Measurements from ENCODE around the gene MLN. TPM values are rescaled to one million over a fixed set of nuclear protein-coding genes. Genes with fewer than 3 reads are reported as not detected.
A peak's percentile ranks its signal among the peaks of the same experiment; 100 is the strongest.

Gene MLN
- polyA plus RNA-seq, 2 of the 4 experiments (the other 2 are of a cell fraction): not detected

DNA sequence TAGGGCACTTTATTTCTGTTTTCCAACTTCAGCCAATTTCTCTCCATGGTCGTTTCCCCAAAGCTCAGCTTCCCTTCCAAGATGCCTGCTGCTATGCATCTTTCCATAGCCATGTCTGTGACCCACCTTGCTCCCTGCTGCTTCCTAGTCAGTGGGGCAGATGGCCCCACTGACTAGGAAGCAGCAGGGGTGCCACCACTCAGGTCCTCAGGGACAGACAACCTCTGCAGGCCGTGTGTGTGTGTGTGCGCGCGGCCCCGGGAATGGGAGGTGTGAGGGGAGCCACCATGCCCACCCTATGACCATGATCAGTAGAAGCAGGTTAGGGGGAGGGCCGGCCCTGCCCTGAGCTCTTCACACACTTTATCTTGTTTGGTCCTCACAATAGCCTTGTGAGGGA lies 54.4 kb downstream of the MLN start:
- H3K27ac ChIP-seq: no peak overlapping the region; a peak in 1 of 6 replicates
- no peak overlapping the region for H3K4me2 ChIP-seq
- H3K9me3 ChIP-seq: no peaks in the 10 kb centered on the region
- DNase-seq (ENCODE audit: low read depth in 1 of 2, low spot score in 1 of 2) (no peak), FAIRE-seq (no peak), ATAC-seq (no peak)
- ChIA-PET POLR2A (no interaction called here), CTCF (interaction anchor here (0.8 to 3.3 kb wide), 4 partner anchors 12 to 38 kb away, joined by 3 to 10 read pairs (median 6); partner anchors contain the start of gene UQCC2)
- no peak for TF ChIP-seq CBX2 (IDR thresholded peaks at IDR 0.05; ENCODE audit: borderline replicate concordance, low read depth)
- no peak for TF ChIP-seq CHD4 (IDR thresholded peaks at IDR 0.05; ENCODE audit: borderline replicate concordance)
- TF ChIP-seq HDAC2 (IDR thresholded peaks at IDR 0.05): no peak
- TF ChIP-seq, protein P1, sequence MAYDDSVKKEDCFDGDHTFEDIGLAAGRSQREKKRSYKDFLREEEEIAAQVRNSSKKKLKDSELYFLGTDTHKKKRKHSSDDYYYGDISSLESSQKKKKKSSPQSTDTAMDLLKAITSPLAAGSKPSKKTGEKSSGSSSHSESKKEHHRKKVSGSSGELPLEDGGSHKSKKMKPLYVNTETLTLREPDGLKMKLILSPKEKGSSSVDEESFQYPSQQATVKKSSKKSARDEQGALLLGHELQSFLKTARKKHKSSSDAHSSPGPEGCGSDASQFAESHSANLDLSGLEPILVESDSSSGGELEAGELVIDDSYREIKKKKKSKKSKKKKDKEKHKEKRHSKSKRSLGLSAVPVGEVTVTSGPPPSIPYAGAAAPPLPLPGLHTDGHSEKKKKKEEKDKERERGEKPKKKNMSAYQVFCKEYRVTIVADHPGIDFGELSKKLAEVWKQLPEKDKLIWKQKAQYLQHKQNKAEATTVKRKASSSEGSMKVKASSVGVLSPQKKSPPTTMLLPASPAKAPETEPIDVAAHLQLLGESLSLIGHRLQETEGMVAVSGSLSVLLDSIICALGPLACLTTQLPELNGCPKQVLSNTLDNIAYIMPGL (CRISPR knock-in tag; IDR thresholded peaks at IDR 0.05; ENCODE audit: borderline replicate concordance): no peak
- no peak overlapping the region for H3K4me3 ChIP-seq
- H3K4me1 ChIP-seq: peaks cover 27% of the 10 kb centered on the region
- WGBS (ENCODE audit: missing lambda C conversion rate): 69% methylated on average over 3 of the region's 7 CpGs

- ChIA-PET CTCF (interaction anchor here (1.2 to 1.7 kb wide), 3 partner anchors 23 to 405 kb away, joined by 3 to 4 read pairs (median 4); no protein-coding TSS in a partner anchor), POLR2A (no interaction called here)
- H3K4me2 ChIP-seq: no peak overlapping the region
- DNase-seq (ENCODE audit: low read depth in 1 of 2, low spot score in 1 of 2) (no peak), ATAC-seq (no peak), FAIRE-seq (no peak)
- peaks cover 27% of the 10 kb centered on the region for H3K4me1 ChIP-seq
- no peak for TF ChIP-seq HDAC2 (IDR thresholded peaks at IDR 0.05)
- no peak for TF ChIP-seq GATA3 (IDR thresholded peaks at IDR 0.05; ENCODE audit: borderline replicate concordance)
- no peak for TF ChIP-seq KDM1A (IDR thresholded peaks at IDR 0.05; ENCODE audit: low read depth)
- no peak for TF ChIP-seq ATOH8 (CRISPR knock-in tag; IDR thresholded peaks at IDR 0.05; ENCODE audit: low read depth)
- TF ChIP-seq HOXB13 (CRISPR knock-in tag; IDR thresholded peaks at IDR 0.05; ENCODE audit: low read depth): no peak
- TF ChIP-seq, protein P1 (CRISPR knock-in tag; IDR thresholded peaks at IDR 0.05; ENCODE audit: borderline replicate concordance): no peak
- TF ChIP-seq POLR2AphosphoS2 (conservative IDR thresholded peaks at IDR 0.05; ENCODE audit: low read length): no peak
- TF ChIP-seq CTCF (IDR thresholded peaks at IDR 0.05): no peak
- TF ChIP-seq HES2 (IDR thresholded peaks at IDR 0.05): no peak
- TF ChIP-seq ZC3H11A (IDR thresholded peaks at IDR 0.05): no peak
- H3K9me3 ChIP-seq: no peaks in the 10 kb centered on the region
- H3K27ac ChIP-seq: no peak overlapping the region; a peak in 1 of 6 replicates
- WGBS (ENCODE audit: missing lambda C conversion rate): 79% methylated on average over 4 of the region's 4 CpGs
- H3K4me3 ChIP-seq: no peak overlapping the region
These were observed 55.0 kb downstream of the MLN start for GRCh38 chr6:33748841-33749240.

DNA sequence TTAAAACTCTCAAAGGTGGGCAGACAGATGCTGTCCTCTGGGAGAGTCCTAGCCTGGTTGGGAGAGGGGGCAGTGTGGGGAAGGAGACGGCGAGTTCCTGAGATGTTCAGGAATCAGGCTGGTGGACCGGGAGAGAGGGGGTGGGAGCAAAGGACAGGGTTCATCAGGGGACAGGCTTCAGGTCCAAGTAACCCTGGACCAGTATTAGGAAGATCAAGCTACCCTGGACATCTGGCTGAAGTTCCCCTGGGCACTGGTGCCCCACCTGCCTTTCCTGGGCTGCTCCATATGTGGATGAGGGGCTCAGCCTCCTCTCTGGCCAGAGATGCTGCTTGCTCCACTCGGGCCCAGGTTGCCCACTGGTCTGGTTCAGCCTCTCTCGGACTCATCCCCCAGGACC lies 56.0 kb downstream of the MLN start:
- CTCF ChIA-PET: interaction anchor here (1.3 to 5.6 kb wide), 4 partner anchors 15 to 406 kb away, joined by 3 to 80 read pairs (median 34); no protein-coding TSS in a partner anchor
- no peaks in the 10 kb centered on the region for H3K9me3 ChIP-seq
- FAIRE-seq (no peak), ATAC-seq (no peak), DNase-seq (ENCODE audit: low read depth in 1 of 2, low spot score in 1 of 2) (no peak)
- H3K4me3 ChIP-seq: no peak overlapping the region
- H3K4me2 ChIP-seq: no peak overlapping the region
- POLR2A ChIA-PET: interaction anchor here (1.1 kb wide), 1 partner anchor 36 kb away, joined by 4 read pairs; the partner anchor contains the start of gene UQCC2
- H3K4me1 ChIP-seq: peaks cover 27% of the 10 kb centered on the region
- H3K27ac ChIP-seq: peak overlapping the region in 1 of 2 experiments; percentile 77; a peak in 2 of 6 replicates
- WGBS (ENCODE audit: missing lambda C conversion rate): 68% methylated on average over 5 of the region's 5 CpGs
- TF ChIP-seq TFCP2L1 (CRISPR knock-in tag; IDR thresholded peaks at IDR 0.05) (no peak), CEBPB (IDR thresholded peaks at IDR 0.05) (no peak), POLR2AphosphoS2 (conservative IDR thresholded peaks at IDR 0.05; ENCODE audit: low read length) (no peak), HEYL (CRISPR knock-in tag; IDR thresholded peaks at IDR 0.05) (no peak), KDM1A (IDR thresholded peaks at IDR 0.05; ENCODE audit: low read depth) (no peak), EHF (CRISPR knock-in tag; IDR thresholded peaks at IDR 0.05) (no peak), NFE2L2 (conservative IDR thresholded peaks at IDR 0.05; ENCODE audit: low read length) (no peak), CTCF (IDR thresholded peaks at IDR 0.05) (no peak), PHF8 (IDR thresholded peaks at IDR 0.05; ENCODE audit: borderline replicate concordance, low read depth) (no peak), BCL3 (IDR thresholded peaks at IDR 0.05) (no peak), HOXB13 (CRISPR knock-in tag; IDR thresholded peaks at IDR 0.05; ENCODE audit: low read depth) (no peak)
- TF ChIP-seq, protein P2, sequence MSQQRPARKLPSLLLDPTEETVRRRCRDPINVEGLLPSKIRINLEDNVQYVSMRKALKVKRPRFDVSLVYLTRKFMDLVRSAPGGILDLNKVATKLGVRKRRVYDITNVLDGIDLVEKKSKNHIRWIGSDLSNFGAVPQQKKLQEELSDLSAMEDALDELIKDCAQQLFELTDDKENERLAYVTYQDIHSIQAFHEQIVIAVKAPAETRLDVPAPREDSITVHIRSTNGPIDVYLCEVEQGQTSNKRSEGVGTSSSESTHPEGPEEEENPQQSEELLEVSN (IDR thresholded peaks at IDR 0.05; ENCODE audit: borderline replicate concordance, low read depth): no peak
